ENCODE measurements around the gene SLC25A12. TPM values are rescaled to one million over a fixed set of nuclear protein-coding genes. Genes with fewer than 3 reads are reported as not detected.
"Not testable (repeated sequence)": the region's sequence is repeated elsewhere in the genome, so short reads cannot be mapped to it uniquely, and the experiment has no call there.

Gene SLC25A12
- total and polyA plus RNA-seq, 9 of the 15 experiments (the other 6 are each of a cell fraction or from before 2014, with no cell fraction given), result 13.5 to 36.5 (median 21.7) TPM

GRCh38 chr2:171810422-171811244 lies 83.4 kb downstream of the SLC25A12 start (continued):
- TF ChIP-seq HMGXB4 (CRISPR knock-in tag; IDR thresholded peaks at IDR 0.05), result no peak
- TF ChIP-seq SMARCB1 (IDR thresholded peaks at IDR 0.05; ENCODE audit: insufficient read length, low read depth), result no peak
- no peak for TF ChIP-seq NCOA1 (IDR thresholded peaks at IDR 0.05; ENCODE audit: low read depth)

GRCh38 chr2:171808885-171809284 lies 85.2 kb downstream of the SLC25A12 start:
- H3K9ac ChIP-seq (ENCODE audit: insufficient read depth in 1 of 2, low read depth in 2 of 2, low read length in 2 of 2); H3K9me1 ChIP-seq (ENCODE audit: control insufficient read depth, insufficient read depth, low read length); in situ Hi-C loops (cut with MboI); DNase-seq (ENCODE audit: extremely low read depth in 1 of 4, low spot score in 3 of 4); intact Hi-C loops (cut with micrococcal nuclease); H3K27ac ChIP-seq (ENCODE audit: extremely low read depth, low read depth, low read length); BruUV-seq (replicated peaks); H3K4me3 ChIP-seq; H3K36me3 ChIP-seq (ENCODE audit: control insufficient read depth, insufficient read depth, low read length); H3K27me3 ChIP-seq (ENCODE audit: control insufficient read depth in 2 of 2, insufficient read depth in 2 of 2, low read length in 2 of 2); H4K20me1 ChIP-seq (replicated peaks; ENCODE audit: control insufficient read depth, insufficient read depth, low read length); H3K79me2 ChIP-seq (ENCODE audit: control insufficient read depth, insufficient read depth, low read length); H3K4me2 ChIP-seq (ENCODE audit: insufficient read depth, low read length); H2AFZ ChIP-seq (ENCODE audit: low read depth, low read length); H3K9me3 ChIP-seq (replicated peaks; ENCODE audit: control insufficient read depth, insufficient read depth, low read depth, low read length); ATAC-seq; FAIRE-seq; H3K4me1 ChIP-seq (replicated peaks in 1 of 2; ENCODE audit: control insufficient read depth in 2 of 2, insufficient read depth in 2 of 2, low read length in 2 of 2); POLR2A ChIA-PET: not testable (repeated sequence)
- TF ChIP-seq ZNF146 (CRISPR knock-in tag; IDR thresholded peaks at IDR 0.05; ENCODE audit: unreplicated experiment), result peak; percentile 67
- CTCF ChIA-PET (ENCODE audit: low intra/inter-chr PET ratio), result interaction anchor here (0.5 to 5.9 kb wide), 2 partner anchors 84 to 295 kb away, joined by 3 to 74 read pairs; partner anchors contain the start of gene DLX2

Measured in K562 (cell line).